K562 (cell line): ENCODE data around the gene TMEM167B. TPM values are rescaled to one million over a fixed set of nuclear protein-coding genes. Genes with fewer than 3 reads are reported as not detected.

ENCODE experiments used
- CXXC5 ChIP-seq: fragments of 250-450 bp; sonication (Bioruptor Pico); IDR thresholded peaks from 2 replicates; pipeline ENCODE4 v1.8.0; 2022; ENCODE audit warnings: inconsistent platforms, mild to moderate bottlenecking, moderate library complexity
- KAT7 ChIP-seq: sonication (generic); formaldehyde crosslinking; IDR thresholded peaks from 2 replicates; pipeline ENCODE4 v1.8.0; 2022; ENCODE audit warnings: missing genetic modification reagents, mild to moderate bottlenecking, borderline replicate concordance
- KDM1A ChIP-seq, 2 experiments: fragments of 450-650 bp; IDR thresholded peaks; 2 replicates each; pipeline ENCODE4 v1.6.1; 2016; ENCODE audit warnings: mild to moderate bottlenecking in 2 of 2
- MAFK ChIP-seq: IDR thresholded peaks from 2 replicates; pipeline ENCODE4 v1.6.1; 2011; ENCODE audit warnings: low read length, improper control_type of control experiment
- NBN ChIP-seq: fragments of 450-650 bp; IDR thresholded peaks from 2 replicates; pipeline ENCODE4 v1.6.1; 2016; ENCODE audit warnings: low read depth, mild to moderate bottlenecking
- NFYB ChIP-seq: IDR thresholded peaks from 2 replicates; pipeline ENCODE4 v1.6.1; 2011; ENCODE audit warnings: mild to moderate bottlenecking, moderate library complexity; ENCODE audit not compliant: insufficient read length; ENCODE audit errors: extremely low read depth
- RBM14 ChIP-seq: fragments of 200-400 bp; formaldehyde crosslinking; IDR thresholded peaks from 2 replicates; pipeline ENCODE4 v1.6.1; 2018; ENCODE audit warnings: low read depth, mild to moderate bottlenecking, low read length, moderate library complexity, borderline replicate concordance; ENCODE audit not compliant: insufficient read depth
- RBM17 ChIP-seq: fragments of 200-400 bp; formaldehyde crosslinking; IDR thresholded peaks from 2 replicates; pipeline ENCODE4 v1.6.1; 2017; ENCODE audit warnings: low read depth, mild to moderate bottlenecking, low read length, borderline replicate concordance
- RFX1 ChIP-seq: fragments of 450-650 bp; IDR thresholded peaks from 2 replicates; pipeline ENCODE4 v1.6.1; 2016; ENCODE audit warnings: mild to moderate bottlenecking, moderate library complexity
- SMAD1 ChIP-seq: fragments of 150-350 bp; IDR thresholded peaks from 2 replicates; pipeline ENCODE4 v1.6.1; 2014; ENCODE audit warnings: low read length, low read depth; ENCODE audit not compliant: partially characterized antibody
- SMARCA4 ChIP-seq: fragments of 450-650 bp; IDR thresholded peaks from 2 replicates; pipeline ENCODE4 v1.6.1; 2016
- TRIM28 ChIP-seq: fragments of 450-650 bp; IDR thresholded peaks from 2 replicates; pipeline ENCODE4 v1.6.1; 2017
- ZKSCAN8 ChIP-seq: fragments of 200-800 bp; sonication (Bioruptor generic); IDR thresholded peaks from 2 replicates; pipeline ENCODE4 v1.6.1; 2016; ENCODE audit warnings: missing genetic modification characterization, missing compliant biosample characterization
- ZNF134 ChIP-seq: fragments of 250-450 bp; sonication (Bioruptor Pico); conservative IDR thresholded peaks from 2 replicates; pipeline ENCODE4 v1.4.0; 2020
- ZNF76 ChIP-seq: fragments of 250-450 bp; sonication (Bioruptor Pico); IDR thresholded peaks from 2 replicates; pipeline ENCODE4 v1.4.0; 2020; ENCODE audit warnings: mild to moderate bottlenecking, moderate library complexity, borderline replicate concordance
- ZZZ3 ChIP-seq: fragments of 450-650 bp; IDR thresholded peaks from 2 replicates; pipeline ENCODE4 v1.6.1; 2016; ENCODE audit warnings: antibody characterized with exemption, mild to moderate bottlenecking, moderate library complexity
- polyA plus RNA-seq, 8 experiments: library from polyadenylated mRNA; depleted of rRNA in 4 of 8; stranded (reverse) in 5 of 8; unstranded in 3 of 8; fragments of >200 nt; fragmentation: Nextera tagmentation in 2 of 8; fragmentation: Illumina TruSeq in 1 of 8; extraction: Ambion mirVana in 2 of 8; extraction: Trizol in 1 of 8; gene quantifications; 2 replicates each; pipeline versions ENCODE4 v1.2.1 to v1.2.3, GENCODE V29; 2011 to 2014; ENCODE audit warnings: inconsistent platforms in 1 of 8, missing spikeins in 1 of 8
- total RNA-seq, 7 experiments: library from RNA; depleted of rRNA in 6 of 7; stranded (reverse); fragments of >200 nt in 6 of 7; fragmentation: Illumina TruSeq in 2 of 7; extraction: Trizol in 2 of 7; gene quantifications; 2 replicates each; pipeline versions ENCODE4 v1.2.1 to v1.2.3, GENCODE V29; 2011 to 2021; ENCODE audit warnings: low replicate concordance in 1 of 7
- TF ChIP-seq, protein P1 (sequence below): fragments of 250-450 bp; sonication (Bioruptor Pico); IDR thresholded peaks from 2 replicates; pipeline ENCODE4 v1.4.0; 2020; ENCODE audit warnings: mild to moderate bottlenecking
- TF ChIP-seq, protein P2 (sequence below): IDR thresholded peaks from 2 replicates; pipeline ENCODE4 v1.6.1; 2016; ENCODE audit warnings: missing genetic modification characterization, missing compliant biosample characterization
- TF ChIP-seq, protein P3 (sequence below), 2 experiments: fragments of 450-650 bp in 1 of 2; IDR thresholded peaks; 2 replicates each; pipeline ENCODE4 v1.6.1; 2011 to 2017; ENCODE audit warnings: low read depth in 2 of 2, antibody characterized with exemption in 1 of 2, borderline replicate concordance in 1 of 2, low read length in 1 of 2, mild to moderate bottlenecking in 1 of 2, mixed read lengths in 1 of 2; ENCODE audit not compliant: control insufficient read depth in 1 of 2
- TF ChIP-seq, protein P4 (sequence below): fragments of 250-450 bp; sonication (Bioruptor Pico); IDR thresholded peaks from 2 replicates; pipeline ENCODE4 v1.8.0; 2021; ENCODE audit warnings: borderline replicate concordance, mild to moderate bottlenecking, moderate library complexity; ENCODE audit not compliant: poor library complexity, severe bottlenecking
- TF ChIP-seq, protein P5 (sequence below): fragments of 450-650 bp; formaldehyde crosslinking; IDR thresholded peaks from 2 replicates; pipeline ENCODE4 v1.4.0; 2020; ENCODE audit warnings: mild to moderate bottlenecking, moderate library complexity

Gene TMEM167B
- total and polyA plus RNA-seq, 9 of the 15 experiments (the other 6 are each of a cell fraction or from before 2014, with no cell fraction given) = 17.2 to 36.4 (median 32.2) TPM

DNA sequence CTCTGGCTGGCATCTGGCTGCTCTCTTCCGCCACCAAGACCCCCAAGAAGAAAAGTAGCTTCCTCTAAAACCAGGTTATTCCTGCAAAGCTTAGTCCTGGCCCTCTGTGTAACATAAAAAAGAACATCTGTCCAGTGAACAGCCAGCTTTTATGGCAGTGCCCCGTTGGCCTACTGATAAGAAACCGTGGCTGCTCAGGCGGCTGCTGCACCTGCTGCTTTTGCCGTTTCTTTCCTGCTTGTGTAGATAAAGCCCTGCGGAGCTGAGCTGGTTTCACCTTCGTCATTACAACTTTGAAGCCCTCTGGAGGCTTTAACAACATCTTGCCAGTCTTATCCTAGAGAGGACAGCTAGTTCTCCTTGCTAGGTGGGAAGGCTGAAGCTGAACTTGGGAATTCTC, 43.9 kb downstream of the TMEM167B start (continued):
- TF ChIP-seq, protein P1, sequence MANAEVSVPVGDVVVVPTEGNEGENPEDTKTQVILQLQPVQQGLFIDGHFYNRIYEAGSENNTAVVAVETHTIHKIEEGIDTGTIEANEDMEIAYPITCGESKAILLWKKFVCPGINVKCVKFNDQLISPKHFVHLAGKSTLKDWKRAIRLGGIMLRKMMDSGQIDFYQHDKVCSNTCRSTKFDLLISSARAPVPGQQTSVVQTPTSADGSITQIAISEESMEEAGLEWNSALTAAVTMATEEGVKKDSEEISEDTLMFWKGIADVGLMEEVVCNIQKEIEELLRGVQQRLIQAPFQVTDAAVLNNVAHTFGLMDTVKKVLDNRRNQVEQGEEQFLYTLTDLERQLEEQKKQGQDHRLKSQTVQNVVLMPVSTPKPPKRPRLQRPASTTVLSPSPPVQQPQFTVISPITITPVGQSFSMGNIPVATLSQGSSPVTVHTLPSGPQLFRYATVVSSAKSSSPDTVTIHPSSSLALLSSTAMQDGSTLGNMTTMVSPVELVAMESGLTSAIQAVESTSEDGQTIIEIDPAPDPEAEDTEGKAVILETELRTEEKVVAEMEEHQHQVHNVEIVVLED (CRISPR knock-in tag) = no peak
- peak; percentile 68 for TF ChIP-seq ZNF134 (CRISPR knock-in tag)
- TF ChIP-seq RBM17 = no peak
- TF ChIP-seq RFX1 = no peak
- TF ChIP-seq, protein P2, sequence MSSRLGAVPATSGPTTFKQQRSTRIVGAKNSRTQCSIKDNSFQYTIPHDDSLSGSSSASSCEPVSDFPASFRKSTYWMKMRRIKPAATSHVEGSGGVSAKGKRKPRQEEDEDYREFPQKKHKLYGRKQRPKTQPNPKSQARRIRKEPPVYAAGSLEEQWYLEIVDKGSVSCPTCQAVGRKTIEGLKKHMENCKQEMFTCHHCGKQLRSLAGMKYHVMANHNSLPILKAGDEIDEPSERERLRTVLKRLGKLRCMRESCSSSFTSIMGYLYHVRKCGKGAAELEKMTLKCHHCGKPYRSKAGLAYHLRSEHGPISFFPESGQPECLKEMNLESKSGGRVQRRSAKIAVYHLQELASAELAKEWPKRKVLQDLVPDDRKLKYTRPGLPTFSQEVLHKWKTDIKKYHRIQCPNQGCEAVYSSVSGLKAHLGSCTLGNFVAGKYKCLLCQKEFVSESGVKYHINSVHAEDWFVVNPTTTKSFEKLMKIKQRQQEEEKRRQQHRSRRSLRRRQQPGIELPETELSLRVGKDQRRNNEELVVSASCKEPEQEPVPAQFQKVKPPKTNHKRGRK (tag) = no peak
- no peak for TF ChIP-seq ZZZ3
- TF ChIP-seq NFYB = no peak
- TF ChIP-seq SMARCA4 = peak; percentile 89
- peak; percentile 75 to 84 for TF ChIP-seq KDM1A (IDR thresholded peaks at IDR 0.05)
- TF ChIP-seq MAFK = no peak
- no peak for TF ChIP-seq SMAD1
- TF ChIP-seq KAT7 (CRISPR knock-in tag) = peak; percentile 72; the same call in 1 of the 2 replicates
- TF ChIP-seq, protein P3, sequence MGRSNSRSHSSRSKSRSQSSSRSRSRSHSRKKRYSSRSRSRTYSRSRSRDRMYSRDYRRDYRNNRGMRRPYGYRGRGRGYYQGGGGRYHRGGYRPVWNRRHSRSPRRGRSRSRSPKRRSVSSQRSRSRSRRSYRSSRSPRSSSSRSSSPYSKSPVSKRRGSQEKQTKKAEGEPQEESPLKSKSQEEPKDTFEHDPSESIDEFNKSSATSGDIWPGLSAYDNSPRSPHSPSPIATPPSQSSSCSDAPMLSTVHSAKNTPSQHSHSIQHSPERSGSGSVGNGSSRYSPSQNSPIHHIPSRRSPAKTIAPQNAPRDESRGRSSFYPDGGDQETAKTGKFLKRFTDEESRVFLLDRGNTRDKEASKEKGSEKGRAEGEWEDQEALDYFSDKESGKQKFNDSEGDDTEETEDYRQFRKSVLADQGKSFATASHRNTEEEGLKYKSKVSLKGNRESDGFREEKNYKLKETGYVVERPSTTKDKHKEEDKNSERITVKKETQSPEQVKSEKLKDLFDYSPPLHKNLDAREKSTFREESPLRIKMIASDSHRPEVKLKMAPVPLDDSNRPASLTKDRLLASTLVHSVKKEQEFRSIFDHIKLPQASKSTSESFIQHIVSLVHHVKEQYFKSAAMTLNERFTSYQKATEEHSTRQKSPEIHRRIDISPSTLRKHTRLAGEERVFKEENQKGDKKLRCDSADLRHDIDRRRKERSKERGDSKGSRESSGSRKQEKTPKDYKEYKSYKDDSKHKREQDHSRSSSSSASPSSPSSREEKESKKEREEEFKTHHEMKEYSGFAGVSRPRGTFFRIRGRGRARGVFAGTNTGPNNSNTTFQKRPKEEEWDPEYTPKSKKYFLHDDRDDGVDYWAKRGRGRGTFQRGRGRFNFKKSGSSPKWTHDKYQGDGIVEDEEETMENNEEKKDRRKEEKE (IDR thresholded peaks at IDR 0.05; ENCODE audit: borderline replicate concordance in 1 of 2, control insufficient read depth in 1 of 2, low read depth in 2 of 2, low read length in 1 of 2) = 0 out of 4 replicates have a peak, but pooled peaks of 1 of the 2 experiments have one; percentile 64
- TF ChIP-seq, protein P4, sequence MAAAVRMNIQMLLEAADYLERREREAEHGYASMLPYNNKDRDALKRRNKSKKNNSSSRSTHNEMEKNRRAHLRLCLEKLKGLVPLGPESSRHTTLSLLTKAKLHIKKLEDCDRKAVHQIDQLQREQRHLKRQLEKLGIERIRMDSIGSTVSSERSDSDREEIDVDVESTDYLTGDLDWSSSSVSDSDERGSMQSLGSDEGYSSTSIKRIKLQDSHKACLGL (CRISPR knock-in tag) = no peak
- TF ChIP-seq, protein P5, sequence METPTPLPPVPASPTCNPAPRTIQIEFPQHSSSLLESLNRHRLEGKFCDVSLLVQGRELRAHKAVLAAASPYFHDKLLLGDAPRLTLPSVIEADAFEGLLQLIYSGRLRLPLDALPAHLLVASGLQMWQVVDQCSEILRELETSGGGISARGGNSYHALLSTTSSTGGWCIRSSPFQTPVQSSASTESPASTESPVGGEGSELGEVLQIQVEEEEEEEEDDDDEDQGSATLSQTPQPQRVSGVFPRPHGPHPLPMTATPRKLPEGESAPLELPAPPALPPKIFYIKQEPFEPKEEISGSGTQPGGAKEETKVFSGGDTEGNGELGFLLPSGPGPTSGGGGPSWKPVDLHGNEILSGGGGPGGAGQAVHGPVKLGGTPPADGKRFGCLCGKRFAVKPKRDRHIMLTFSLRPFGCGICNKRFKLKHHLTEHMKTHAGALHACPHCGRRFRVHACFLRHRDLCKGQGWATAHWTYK (CRISPR knock-in tag) = no peak
- TF ChIP-seq NBN = no peak; the same call in 1 of the 2 replicates
- no peak for TF ChIP-seq TRIM28
- no peak for TF ChIP-seq RBM14
- TF ChIP-seq ZKSCAN8 (CRISPR knock-in tag) = peak; percentile 71; the same call in 1 of the 2 replicates
- TF ChIP-seq CXXC5 = peak; percentile 96
- no peak for TF ChIP-seq ZNF76
